Caco-2 (cell line): ENCODE measurements around the gene IPPK. TPM values are rescaled to one million over a fixed set of nuclear protein-coding genes. Genes with fewer than 3 reads are reported as not detected.

Experiments used
- BruUV-seq: library from RNA; stranded (reverse); fragments of 400-500 nt; replicated peaks from 2 replicates; lab custom pipeline; 2021; lab: Mats Ljungman, UMichigan
- CTCF ChIA-PET: fragments of 300-600 bp; sonication (Branson Sonifier 250); formaldehyde crosslinking; loops from one replicate; lab custom pipeline; 2022; ENCODE audit warnings: antibody characterized with exemption; lab: Charles Lee
- POLR2A ChIA-PET: fragments of 300-600 bp; sonication (Branson Sonifier 250); formaldehyde crosslinking; loops from one replicate; lab custom pipeline; 2022; ENCODE audit warnings: antibody characterized with exemption; lab: Charles Lee
- DNase-seq, 2 experiments: peaks; one replicate each; pipeline versions ENCODE4 v3.0.0 to v3.0.0-alpha.2; 2020 to 2022
- H3K27me3 ChIP-seq: replicated peaks from 2 replicates; pipeline ENCODE4 v1.6.0; 2011; ENCODE audit warnings: low read length; ENCODE audit not compliant: control insufficient read depth, insufficient read depth
- H3K36me3 ChIP-seq: 2 replicates; pipeline ENCODE4 v1.5.1; 2011; ENCODE audit warnings: low read length; ENCODE audit not compliant: control insufficient read depth, insufficient read depth
- H3K4me1 ChIP-seq: fragments of 250-450 bp; sonication (Bioruptor Pico); 2 replicates; pipeline ENCODE4 v1.5.1; 2020; ENCODE audit warnings: mild to moderate bottlenecking
- H3K4me3 ChIP-seq: 2 replicates; pipeline ENCODE4 v1.5.1; 2011; ENCODE audit warnings: low read depth, mild to moderate bottlenecking, control low read depth, low read length
- H3K9me3 ChIP-seq: fragments of 250-450 bp; sonication (Bioruptor Pico); 2 replicates; pipeline ENCODE4 v1.5.1; 2020; ENCODE audit warnings: mild to moderate bottlenecking, moderate library complexity
- H3K27ac Mint-ChIP-seq: one replicate; pipeline ENCODE4 v1.8.0; 2022; ENCODE audit warnings: mixed read lengths; ENCODE audit not compliant: unreplicated experiment
- H3K27me3 Mint-ChIP-seq: one replicate; pipeline ENCODE4 v1.8.0; 2022; ENCODE audit warnings: mixed read lengths; ENCODE audit not compliant: insufficient read depth, unreplicated experiment
- H3K36me3 Mint-ChIP-seq: one replicate; pipeline ENCODE4 v1.8.0; 2022; ENCODE audit warnings: mild to moderate bottlenecking, mixed read lengths; ENCODE audit not compliant: insufficient read depth, unreplicated experiment
- H3K4me1 Mint-ChIP-seq: one replicate; pipeline ENCODE4 v1.8.0; 2022; ENCODE audit warnings: low read depth, mixed read lengths; ENCODE audit not compliant: unreplicated experiment
- H3K4me3 Mint-ChIP-seq: one replicate; pipeline ENCODE4 v1.8.0; 2022; ENCODE audit warnings: mild to moderate bottlenecking, moderate library complexity, mixed read lengths; ENCODE audit not compliant: unreplicated experiment
- H3K9me3 Mint-ChIP-seq: one replicate; pipeline ENCODE4 v1.8.0; 2022; ENCODE audit warnings: mixed read lengths; ENCODE audit not compliant: unreplicated experiment
- intact Hi-C: fragments of 100-400 bp; cut with micrococcal nuclease; formaldehyde crosslinking; loops from one replicate; pipeline ENCODE4 v1.10.0; 2022; ENCODE audit not compliant: unreplicated experiment
- total RNA-seq: library from RNA; stranded (reverse); gene quantifications from 2 replicates; pipeline ENCODE4 v1.2.3, GENCODE V29; 2022
- TF ChIP-seq, protein P1 (sequence below), 2 experiments: fragments of 200-600 bp in 1 of 2; IDR thresholded peaks; 1 replicate in 1 of 2; 2 replicates in 1 of 2; pipeline versions ENCODE4 v1.5.1 to v1.8.0; 2011 to 2022; ENCODE audit warnings: antibody characterized with exemption in 1 of 2, control low read depth in 1 of 2, inconsistent platforms in 1 of 2, low read depth in 1 of 2, low read length in 1 of 2, mild to moderate bottlenecking in 1 of 2, moderate library complexity in 1 of 2; ENCODE audit not compliant: insufficient read depth in 1 of 2, severe bottlenecking in 1 of 2, unreplicated experiment in 1 of 2

IPPK gene
- total RNA-seq, 1 experiment from 2014 or later, result 5.4 TPM

DNA sequence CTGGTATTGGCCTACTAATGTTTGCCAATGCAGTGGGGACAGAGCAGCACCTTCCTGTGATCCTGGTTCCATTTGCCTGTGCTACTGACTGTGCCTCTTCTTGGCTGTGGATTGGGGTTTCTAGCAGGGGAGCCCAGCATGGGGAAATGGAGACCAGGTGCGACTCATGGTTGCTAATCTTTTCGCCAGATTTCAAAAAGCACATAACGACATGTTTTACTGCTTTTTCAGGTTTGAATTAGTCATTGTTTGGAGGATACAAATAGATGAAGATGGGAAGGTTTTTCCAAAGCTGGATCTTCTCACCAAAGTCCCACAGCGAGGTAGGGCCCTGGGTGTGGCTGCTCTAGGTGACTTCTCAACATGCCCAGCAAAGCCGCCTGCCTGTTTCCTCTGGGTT is 57.6 kb downstream of the IPPK start:
- Mint-ChIP-seq H3K27me3 (no peaks in the 10 kb centered on the region), H3K9me3 (no peaks in the 10 kb centered on the region), H3K4me3 (no peak overlapping the region), H3K27ac (no peak overlapping the region), H3K4me1 (no peaks in the 10 kb centered on the region), H3K36me3 (peaks cover 21% of the 10 kb centered on the region)
- no TSS peak for BruUV-seq
- ChIA-PET CTCF (no interaction called here), POLR2A (no interaction called here)
- Histone ChIP-seq H3K27me3 (no peaks in the 10 kb centered on the region), H3K9me3 (no peaks in the 10 kb centered on the region), H3K4me3 (no peak overlapping the region), H3K4me1 (no peaks in the 10 kb centered on the region), H3K36me3 (no peaks in the 10 kb centered on the region)
- TF ChIP-seq, protein P1, sequence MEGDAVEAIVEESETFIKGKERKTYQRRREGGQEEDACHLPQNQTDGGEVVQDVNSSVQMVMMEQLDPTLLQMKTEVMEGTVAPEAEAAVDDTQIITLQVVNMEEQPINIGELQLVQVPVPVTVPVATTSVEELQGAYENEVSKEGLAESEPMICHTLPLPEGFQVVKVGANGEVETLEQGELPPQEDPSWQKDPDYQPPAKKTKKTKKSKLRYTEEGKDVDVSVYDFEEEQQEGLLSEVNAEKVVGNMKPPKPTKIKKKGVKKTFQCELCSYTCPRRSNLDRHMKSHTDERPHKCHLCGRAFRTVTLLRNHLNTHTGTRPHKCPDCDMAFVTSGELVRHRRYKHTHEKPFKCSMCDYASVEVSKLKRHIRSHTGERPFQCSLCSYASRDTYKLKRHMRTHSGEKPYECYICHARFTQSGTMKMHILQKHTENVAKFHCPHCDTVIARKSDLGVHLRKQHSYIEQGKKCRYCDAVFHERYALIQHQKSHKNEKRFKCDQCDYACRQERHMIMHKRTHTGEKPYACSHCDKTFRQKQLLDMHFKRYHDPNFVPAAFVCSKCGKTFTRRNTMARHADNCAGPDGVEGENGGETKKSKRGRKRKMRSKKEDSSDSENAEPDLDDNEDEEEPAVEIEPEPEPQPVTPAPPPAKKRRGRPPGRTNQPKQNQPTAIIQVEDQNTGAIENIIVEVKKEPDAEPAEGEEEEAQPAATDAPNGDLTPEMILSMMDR (IDR thresholded peaks at IDR 0.05; ENCODE audit: insufficient read depth in 1 of 2, low read depth in 1 of 2, low read length in 1 of 2, severe bottlenecking in 1 of 2, unreplicated experiment in 1 of 2), result no peak
- DNase-seq, result no peak
- intact Hi-C loops, result no loop called here

DNA sequence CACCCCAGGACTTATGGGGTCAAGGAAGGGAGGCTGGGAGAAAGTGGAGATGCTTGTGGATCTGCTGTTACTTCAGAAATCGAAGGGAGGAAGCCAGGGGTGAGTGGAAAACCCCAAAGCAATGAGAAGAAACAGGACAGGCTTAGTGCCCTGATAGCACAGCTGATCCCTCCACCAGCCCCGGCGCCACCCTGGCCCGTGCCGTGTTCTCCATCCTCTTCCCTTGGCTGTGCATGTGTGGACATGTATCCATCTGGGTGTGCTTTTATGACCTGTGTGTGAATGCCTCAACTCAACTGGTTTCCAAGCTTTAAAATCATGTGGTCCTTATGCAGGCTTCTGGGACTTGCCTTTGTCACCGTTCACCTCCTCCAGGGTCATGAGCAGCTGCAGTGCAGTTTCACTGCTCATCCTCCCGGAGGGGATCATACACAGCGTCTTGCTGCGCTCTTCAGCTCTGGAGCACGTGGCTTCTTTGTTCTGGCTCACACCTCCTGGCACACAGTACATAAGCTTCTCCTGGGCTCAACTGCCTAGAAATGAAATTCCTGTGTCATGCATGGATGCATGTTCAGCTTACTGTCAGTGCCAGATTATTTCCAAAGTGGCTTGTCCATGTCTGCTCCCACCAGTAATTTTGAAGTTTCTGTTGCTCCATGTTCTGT is 58.2 kb downstream of the IPPK start:
- Histone ChIP-seq H3K4me3 (no peak overlapping the region), H3K4me1 (no peaks in the 10 kb centered on the region), H3K9me3 (no peaks in the 10 kb centered on the region), H3K27me3 (no peaks in the 10 kb centered on the region), H3K36me3 (no peaks in the 10 kb centered on the region)
- H3K36me3 Mint-ChIP-seq, result peaks cover 21% of the 10 kb centered on the region
- H3K4me3 Mint-ChIP-seq, result no peak overlapping the region
- no peaks in the 10 kb centered on the region for H3K9me3 Mint-ChIP-seq
- POLR2A ChIA-PET, result no interaction called here
- CTCF ChIA-PET, result no interaction called here
- intact Hi-C loops, result no loop called here
- no peaks in the 10 kb centered on the region for H3K4me1 Mint-ChIP-seq
- H3K27ac Mint-ChIP-seq, result no peak overlapping the region
- TF ChIP-seq, protein P1 (IDR thresholded peaks at IDR 0.05; ENCODE audit: insufficient read depth in 1 of 2, low read depth in 1 of 2, low read length in 1 of 2, severe bottlenecking in 1 of 2, unreplicated experiment in 1 of 2), result no peak
- no peak for DNase-seq
- BruUV-seq, result no TSS peak
- no peaks in the 10 kb centered on the region for H3K27me3 Mint-ChIP-seq

DNA sequence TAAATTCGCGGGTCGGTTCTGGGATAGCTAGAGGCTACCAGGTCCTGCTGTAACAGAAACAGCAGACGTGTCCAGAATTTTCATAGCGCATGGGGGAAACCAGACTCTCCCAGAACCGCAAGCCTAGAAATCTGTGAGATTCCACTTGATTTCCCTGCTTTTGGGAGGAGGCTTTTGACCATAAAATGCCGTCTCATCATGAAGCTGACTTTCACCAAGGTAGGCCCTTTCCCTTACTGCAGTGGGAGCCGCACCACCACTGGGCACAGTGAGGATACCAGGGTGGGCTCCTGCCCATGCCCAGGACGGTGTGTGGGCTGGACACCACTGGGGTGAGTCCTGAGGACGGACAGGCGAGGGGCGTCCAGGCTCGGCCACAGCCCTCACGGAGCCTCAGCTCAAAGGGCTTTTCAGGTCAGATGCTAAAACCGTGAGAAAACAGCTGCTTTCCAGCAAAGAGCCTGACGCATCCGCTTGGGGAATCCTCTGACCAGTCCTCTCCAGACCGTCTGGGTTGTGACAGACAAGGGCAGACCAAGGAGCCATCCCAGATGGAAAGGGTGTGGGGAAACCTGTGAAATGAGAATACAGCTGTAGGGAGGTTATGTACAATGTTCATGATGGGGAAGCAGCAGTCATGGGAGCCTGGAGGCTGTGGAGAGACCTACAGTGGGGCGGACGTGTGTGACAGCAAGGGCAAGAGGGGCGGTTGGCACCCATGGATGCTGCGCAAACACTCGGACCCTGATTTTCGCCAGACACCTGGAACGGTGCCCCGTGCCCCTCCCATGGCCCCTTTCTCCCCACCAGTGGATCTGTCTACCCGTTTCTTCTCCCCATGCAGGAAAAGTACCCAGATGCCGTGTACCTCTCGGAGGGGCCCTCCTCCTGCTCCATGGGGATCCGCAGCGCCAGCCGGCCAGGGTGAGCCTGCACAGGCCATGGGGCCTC is 59.2 kb downstream of the IPPK start:
- BruUV-seq, result no TSS peak
- H3K9me3 Mint-ChIP-seq, result no peaks in the 10 kb centered on the region
- no peak overlapping the region for H3K27ac Mint-ChIP-seq
- no peaks in the 10 kb centered on the region for H3K27me3 ChIP-seq
- POLR2A ChIA-PET, result no interaction called here
- peaks cover 15% of the 10 kb centered on the region for H3K36me3 Mint-ChIP-seq
- H3K27me3 Mint-ChIP-seq, result no peaks in the 10 kb centered on the region
- H3K36me3 ChIP-seq, result no peaks in the 10 kb centered on the region
- no peaks in the 10 kb centered on the region for H3K9me3 ChIP-seq
- DNase-seq, result no peak
- intact Hi-C loops, result no loop called here
- no peak overlapping the region for H3K4me3 Mint-ChIP-seq
- TF ChIP-seq, protein P1 (IDR thresholded peaks at IDR 0.05; ENCODE audit: insufficient read depth in 1 of 2, low read depth in 1 of 2, low read length in 1 of 2, severe bottlenecking in 1 of 2, unreplicated experiment in 1 of 2), result no peak
- H3K4me1 ChIP-seq, result no peaks in the 10 kb centered on the region
- no peaks in the 10 kb centered on the region for H3K4me1 Mint-ChIP-seq
- CTCF ChIA-PET, result no interaction called here
- H3K4me3 ChIP-seq, result no peak overlapping the region
